ENCODE measurements around the gene P2RX1. TPM values are rescaled to one million over a fixed set of nuclear protein-coding genes. Genes with fewer than 3 reads are reported as not detected.

Gene P2RX1
- total RNA-seq, 1 experiment from 2014 or later, result not detected

DNA sequence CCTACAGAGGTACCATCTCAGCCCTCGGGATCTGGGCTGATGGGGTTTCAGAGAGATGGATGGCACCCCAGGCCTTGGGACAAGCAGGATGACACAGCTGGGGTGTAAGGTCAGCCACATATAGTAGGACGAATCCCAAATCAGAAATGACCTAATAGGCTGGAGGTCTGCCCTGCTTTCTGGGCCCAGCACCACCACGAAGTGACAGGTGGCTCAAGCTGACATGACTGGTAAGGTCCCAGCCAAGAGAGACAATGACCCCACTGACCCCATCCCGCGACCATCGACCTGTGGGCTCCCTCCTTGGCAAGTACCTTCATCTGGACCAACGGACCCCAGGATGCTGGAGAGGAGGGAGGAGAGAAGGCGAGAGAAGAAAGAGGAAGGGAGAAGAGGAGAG is 39.0 kb downstream of the P2RX1 start:
- H3K9me2 ChIP-seq (ENCODE audit: insufficient read depth), result no peaks in the 10 kb centered on the region
- no peaks in the 10 kb centered on the region for H3K9me3 ChIP-seq (ENCODE audit: insufficient read depth, low read depth)
- no peak overlapping the region for H3K4me2 ChIP-seq
- H3K36me3 ChIP-seq (ENCODE audit: low read depth), result no peaks in the 10 kb centered on the region
- H2AFZ ChIP-seq, result no peak overlapping the region
- intact Hi-C loops (cut with micrococcal nuclease; ENCODE audit: unreplicated experiment), result no loop called here
- no peak overlapping the region for H3K27ac ChIP-seq
- DNase-seq, result no peak
- ChIA-PET CTCF (no interaction called here), POLR2A (ENCODE audit: unreplicated experiment) (interaction anchor here (0.7 kb wide), 1 partner anchor 37 kb away, joined by 10 read pairs; no protein-coding TSS in a partner anchor)
- H3K4me3 ChIP-seq, result no peak overlapping the region
- no peaks in the 10 kb centered on the region for H3F3A ChIP-seq (ENCODE audit: insufficient read depth, low read depth)
- TF ChIP-seq, protein P1, sequence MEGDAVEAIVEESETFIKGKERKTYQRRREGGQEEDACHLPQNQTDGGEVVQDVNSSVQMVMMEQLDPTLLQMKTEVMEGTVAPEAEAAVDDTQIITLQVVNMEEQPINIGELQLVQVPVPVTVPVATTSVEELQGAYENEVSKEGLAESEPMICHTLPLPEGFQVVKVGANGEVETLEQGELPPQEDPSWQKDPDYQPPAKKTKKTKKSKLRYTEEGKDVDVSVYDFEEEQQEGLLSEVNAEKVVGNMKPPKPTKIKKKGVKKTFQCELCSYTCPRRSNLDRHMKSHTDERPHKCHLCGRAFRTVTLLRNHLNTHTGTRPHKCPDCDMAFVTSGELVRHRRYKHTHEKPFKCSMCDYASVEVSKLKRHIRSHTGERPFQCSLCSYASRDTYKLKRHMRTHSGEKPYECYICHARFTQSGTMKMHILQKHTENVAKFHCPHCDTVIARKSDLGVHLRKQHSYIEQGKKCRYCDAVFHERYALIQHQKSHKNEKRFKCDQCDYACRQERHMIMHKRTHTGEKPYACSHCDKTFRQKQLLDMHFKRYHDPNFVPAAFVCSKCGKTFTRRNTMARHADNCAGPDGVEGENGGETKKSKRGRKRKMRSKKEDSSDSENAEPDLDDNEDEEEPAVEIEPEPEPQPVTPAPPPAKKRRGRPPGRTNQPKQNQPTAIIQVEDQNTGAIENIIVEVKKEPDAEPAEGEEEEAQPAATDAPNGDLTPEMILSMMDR (conservative IDR thresholded peaks at IDR 0.05), result no peak
- TF ChIP-seq EZH2 (IDR thresholded peaks at IDR 0.05; ENCODE audit: low read depth), result no peak
- BruUV-seq (replicated peaks), result no TSS peak
- no peaks in the 10 kb centered on the region for H3K79me2 ChIP-seq (ENCODE audit: low read depth)
- no peaks in the 10 kb centered on the region for H4K20me1 ChIP-seq (ENCODE audit: insufficient read depth)
- no peaks in the 10 kb centered on the region for H3K4me1 ChIP-seq (replicated peaks; ENCODE audit: insufficient read depth)
- no peaks in the 10 kb centered on the region for H3K27me3 ChIP-seq (ENCODE audit: insufficient read depth, low read depth)

- BruUV-seq (replicated peaks), result no TSS peak
- H3K36me3 ChIP-seq (ENCODE audit: low read depth), result no peaks in the 10 kb centered on the region
- no peak for DNase-seq
- no peaks in the 10 kb centered on the region for H3K27me3 ChIP-seq (ENCODE audit: insufficient read depth, low read depth)
- no peak overlapping the region for H3K4me3 ChIP-seq
- no peaks in the 10 kb centered on the region for H3K9me2 ChIP-seq (ENCODE audit: insufficient read depth)
- H3K9me3 ChIP-seq (ENCODE audit: insufficient read depth, low read depth), result no peaks in the 10 kb centered on the region
- POLR2A ChIA-PET (ENCODE audit: unreplicated experiment), result no interaction called here
- no peaks in the 10 kb centered on the region for H3K79me2 ChIP-seq (ENCODE audit: low read depth)
- intact Hi-C loops (cut with micrococcal nuclease; ENCODE audit: unreplicated experiment), result no loop called here
- TF ChIP-seq, protein P1 (conservative IDR thresholded peaks at IDR 0.05), result no peak
- no peak for TF ChIP-seq EZH2 (IDR thresholded peaks at IDR 0.05; ENCODE audit: low read depth)
- no peak overlapping the region for H3K4me2 ChIP-seq
- H4K20me1 ChIP-seq (ENCODE audit: insufficient read depth), result no peaks in the 10 kb centered on the region
- no peak overlapping the region for H2AFZ ChIP-seq
- no peaks in the 10 kb centered on the region for H3F3A ChIP-seq (ENCODE audit: insufficient read depth, low read depth)
- CTCF ChIA-PET, result no interaction called here
- no peak overlapping the region for H3K27ac ChIP-seq
- H3K4me1 ChIP-seq (replicated peaks; ENCODE audit: insufficient read depth), result no peaks in the 10 kb centered on the region
Observed at GRCh38 chr17:3875317-3875716, 40.9 kb downstream of the P2RX1 start.

DNA sequence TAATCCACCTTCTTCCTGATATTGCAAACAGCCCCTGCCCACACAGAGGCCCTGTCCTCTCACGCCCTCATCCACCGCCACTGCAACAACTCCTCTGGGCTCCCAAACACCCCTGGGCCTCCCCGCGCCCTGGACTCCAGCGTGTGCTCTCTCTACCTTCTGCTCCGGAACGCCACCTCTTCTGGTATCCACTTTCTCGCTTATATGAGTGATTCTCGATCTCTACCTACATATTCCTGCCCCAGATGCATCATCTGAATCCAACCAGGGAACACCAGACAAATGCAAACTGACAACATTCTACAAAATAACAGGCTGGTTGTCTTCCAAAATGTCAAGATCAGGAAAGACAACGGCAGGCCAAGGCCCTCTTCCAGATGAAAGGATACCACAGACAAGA is 42.4 kb downstream of the P2RX1 start:
- H3F3A ChIP-seq (ENCODE audit: insufficient read depth, low read depth), result no peaks in the 10 kb centered on the region
- H3K36me3 ChIP-seq (ENCODE audit: low read depth), result no peaks in the 10 kb centered on the region
- CTCF ChIA-PET, result no interaction called here
- H3K9me2 ChIP-seq (ENCODE audit: insufficient read depth), result no peaks in the 10 kb centered on the region
- H3K4me2 ChIP-seq, result no peak overlapping the region
- no peaks in the 10 kb centered on the region for H3K9me3 ChIP-seq (ENCODE audit: insufficient read depth, low read depth)
- no peak overlapping the region for H3K4me3 ChIP-seq
- POLR2A ChIA-PET (ENCODE audit: unreplicated experiment), result no interaction called here
- BruUV-seq (replicated peaks), result no TSS peak
- no peaks in the 10 kb centered on the region for H3K27me3 ChIP-seq (ENCODE audit: insufficient read depth, low read depth)
- no peak for DNase-seq
- H2AFZ ChIP-seq, result no peak overlapping the region
- no peaks in the 10 kb centered on the region for H3K79me2 ChIP-seq (ENCODE audit: low read depth)
- intact Hi-C loops (cut with micrococcal nuclease; ENCODE audit: unreplicated experiment), result no loop called here
- no peaks in the 10 kb centered on the region for H4K20me1 ChIP-seq (ENCODE audit: insufficient read depth)
- no peak for TF ChIP-seq EZH2 (IDR thresholded peaks at IDR 0.05; ENCODE audit: low read depth)
- TF ChIP-seq, protein P1 (conservative IDR thresholded peaks at IDR 0.05), result no peak
- H3K27ac ChIP-seq, result no peak overlapping the region
- no peaks in the 10 kb centered on the region for H3K4me1 ChIP-seq (replicated peaks; ENCODE audit: insufficient read depth)

All from PC-9 (cell line).